Pancreas (tissue), 10 donors: ENCODE measurements around the gene CFAP157. TPM values are rescaled to one million over a fixed set of nuclear protein-coding genes. Genes with fewer than 3 reads are reported as not detected.

Experiments
- ATAC-seq, 4 donors: fragments of 200-7000 bp; cut with Tn5 transposase; one replicate each; pipeline versions ENCODE4 v1.8.0 to v1.9.1; 2020; ENCODE audit warnings: mild to moderate bottlenecking in 4 of 4, moderate library complexity in 4 of 4
- DNase-seq, 6 donors: peaks; one replicate each; pipeline ENCODE4 v3.0.0-alpha.2; 2020
- FAIRE-seq: peaks from 2 replicates; lab custom pipeline; 2012; peaks lifted over from hg19 to GRCh38; lab: Jason Lieb, UNC
- H3K27ac ChIP-seq, 4 donors: fragments of 200-600 bp; sonication (generic); 1 replicate in 3 of 4; 2 replicates in 1 of 4; pipeline versions ENCODE4 v1.5.0 to v1.8.0; 2020
- H3K27me3 ChIP-seq, 4 donors: fragments of 200-600 bp; one replicate each; pipeline ENCODE4 v1.8.0; 2021
- H3K36me3 ChIP-seq, 3 donors: fragments of 200-600 bp; sonication (generic) in 1 of 3; one replicate each; pipeline versions ENCODE4 v1.5.0 to v1.8.0; 2020 to 2021
- H3K4me1 ChIP-seq, 3 donors: fragments of 200-600 bp; one replicate each; pipeline ENCODE4 v1.8.0; 2021
- H3K4me3 ChIP-seq, 4 donors: fragments of 200-600 bp; sonication (generic) in 2 of 4; one replicate each; pipeline versions ENCODE4 v1.5.0 to v1.8.0; 2020 to 2021
- H3K9me3 ChIP-seq, 4 donors: fragments of 200-600 bp; one replicate each; pipeline ENCODE4 v1.8.0; 2021
- CTCF ChIP-seq, 4 donors: fragments of 200-600 bp; sonication (generic) in 3 of 4; IDR thresholded peaks; one replicate each; pipeline versions ENCODE4 v1.5.0 to v1.8.0; 2021; ENCODE audit warnings: antibody characterized with exemption in 4 of 4
- WGBS, 2 donors: extraction: QIAGEN DNeasy Blood & Tissue Kit; methylation state at CpG; one replicate each; pipeline ENCODE4 v1.1.7; 2013; 5-methylcytosine and 5-hydroxymethylcytosine counted together
- intact Hi-C, 3 donors: fragments of 100-400 bp; cut with DNase I; formaldehyde crosslinking; loops; one replicate each; pipeline versions ENCODE4 v1.11.1 to v1.14.2; 2022
- polyA plus RNA-seq, 2 donors: library from polyadenylated mRNA; stranded (reverse); fragments of 200-250 nt; gene quantifications; one replicate each; pipeline ENCODE4 v1.2.3, GENCODE V29; 2013
- total RNA-seq, 6 donors: library from RNA; stranded (reverse); fragmentation: NEBNext Ultra II Directional in 4 of 6; extraction: Animal tissue kit (Norgen Biotek cat#: 25700) in 4 of 6; gene quantifications; one replicate each; pipeline versions ENCODE4 v1.2.1 to v1.2.4, GENCODE V29; 2021 to 2023
- donor health status: healthy with polysubstance abuse.
- donor health status: DM: no; HTN: no; CAD: no; lungs with moderate emphysema.
- donor health status: DM: no; HTN: no; CAD: no.
- donor health status: control.
- donor health status: control.
- donor health status: Bipolar disorder and iron deficiency.
- donor health status: DM: yes; HTN: yes; CAD: no.
- donor health status: DM: no; HTN: no; CAD: no.
- donor health status: DM: no; HTN: no; CAD: no.
- donor health status: DM: yes; HTN: yes; CAD: no.

The CFAP157 gene
- total and polyA plus RNA-seq, 8 donors: 0.12 to 2.1 (median 0.23) TPM; not detected in 1

GRCh38 chr9:127739614-127740330 is 33.0 kb downstream of the CFAP157 start:
- Histone ChIP-seq H3K27ac (no peak overlapping the region), H3K9me3 (no peaks in the 10 kb centered on the region), H3K4me3 (no peak overlapping the region), H3K4me1 (no peaks in the 10 kb centered on the region), H3K36me3 (no peaks in the 10 kb centered on the region), H3K27me3 (no peaks in the 10 kb centered on the region)
- FAIRE-seq: no peak
- TF ChIP-seq CTCF (IDR thresholded peaks at IDR 0.05): no peak
- DNase-seq: peak in 1 of 6 donors; percentile 48
- 73 to 87% methylated on average over 16 to 19 of the region's 19 CpGs for WGBS, 2 donors
- ATAC-seq: no peak
- intact Hi-C loops: loop anchor here in 2 of 3 donors (5.0 to 10.0 kb wide), 3 partner anchors 128 to 245 kb away; no protein-coding TSS in a partner anchor

GRCh38 chr9:127741831-127742434 is 35.1 kb downstream of the CFAP157 start:
- FAIRE-seq (no peak), DNase-seq (peak; percentile 70 to 88 (median 80)), ATAC-seq (peak; percentile 71 to 90 (median 84))
- H3K9me3 ChIP-seq: no peaks in the 10 kb centered on the region
- WGBS, 2 donors: 19 to 23% methylated on average over 38 of the region's 38 CpGs
- no peaks in the 10 kb centered on the region for H3K27me3 ChIP-seq
- peak overlapping the region in 2 of 4 donors; percentile 21 to 33 for H3K4me3 ChIP-seq
- intact Hi-C loops: no loop called here
- peak overlapping the region in 1 of 4 donors; percentile 37 for H3K27ac ChIP-seq
- no peaks in the 10 kb centered on the region for H3K36me3 ChIP-seq
- TF ChIP-seq CTCF (IDR thresholded peaks at IDR 0.05): no peak
- H3K4me1 ChIP-seq: no peaks in the 10 kb centered on the region

- no peak for FAIRE-seq
- WGBS, 2 donors: 17 to 21% methylated on average over 33 of the region's 33 CpGs
- Histone ChIP-seq H3K4me3 (peak overlapping the region in 2 of 4 donors; percentile 21 to 33), H3K4me1 (no peaks in the 10 kb centered on the region), H3K9me3 (no peaks in the 10 kb centered on the region), H3K27ac (peak overlapping the region in 1 of 4 donors; percentile 37), H3K36me3 (no peaks in the 10 kb centered on the region), H3K27me3 (no peaks in the 10 kb centered on the region)
- peak in 4 of 6 donors; percentile 36 to 59 (median 46) for DNase-seq
- no peak for TF ChIP-seq CTCF (IDR thresholded peaks at IDR 0.05)
- intact Hi-C loops: no loop called here
- ATAC-seq: peak; percentile 26 to 79 (median 72)
Observed at GRCh38 chr9:127742435-127743088, 35.8 kb downstream of the CFAP157 start.

GRCh38 chr9:127744398-127745110 is 37.8 kb downstream of the CFAP157 start:
- peak in 1 of 6 donors; percentile 57 for DNase-seq
- no peak overlapping the region for H3K4me3 ChIP-seq
- H3K27ac ChIP-seq: no peak overlapping the region
- 81 to 90% methylated on average over 19 of the region's 19 CpGs for WGBS, 2 donors
- TF ChIP-seq CTCF (IDR thresholded peaks at IDR 0.05): no peak
- FAIRE-seq: no peak
- intact Hi-C loops: no loop called here
- H3K27me3 ChIP-seq: no peaks in the 10 kb centered on the region
- no peaks in the 10 kb centered on the region for H3K9me3 ChIP-seq
- H3K36me3 ChIP-seq: no peaks in the 10 kb centered on the region
- no peak for ATAC-seq
- no peaks in the 10 kb centered on the region for H3K4me1 ChIP-seq
